Stimulated activated naive CD8-positive, alpha-beta T cell treated with anti-CD3 and anti-CD28 coated beads, Interleukin-15, Interleukin-2, amounts not matched to agents 100 ng/mL and 50 ng/mL, for 24 hours (primary cell): ENCODE results near the gene OR8J3.
"Not testable (repeated sequence)": the region's sequence is repeated elsewhere in the genome, so short reads cannot be mapped to it uniquely, and the experiment has no call there.

Source experiments
- H3K27ac Mint-ChIP-seq: one replicate; pipeline ENCODE4 v1.8.0; 2021; ENCODE audit warnings: mild to moderate bottlenecking, mixed read lengths
- H3K27me3 Mint-ChIP-seq: one replicate; pipeline ENCODE4 v1.8.0; 2021; ENCODE audit warnings: mixed read lengths
- H3K36me3 Mint-ChIP-seq: one replicate; pipeline ENCODE4 v1.8.0; 2021; ENCODE audit warnings: low read depth, mixed read lengths
- H3K4me1 Mint-ChIP-seq: one replicate; pipeline ENCODE4 v1.8.0; 2021; ENCODE audit warnings: low read depth, mixed read lengths
- H3K4me3 Mint-ChIP-seq: one replicate; pipeline ENCODE4 v1.8.0; 2021; ENCODE audit warnings: mild to moderate bottlenecking, mixed read lengths
- H3K9me3 Mint-ChIP-seq: one replicate; pipeline ENCODE4 v1.8.0; 2021; ENCODE audit warnings: mixed read lengths

OR8J3 gene, protein sequence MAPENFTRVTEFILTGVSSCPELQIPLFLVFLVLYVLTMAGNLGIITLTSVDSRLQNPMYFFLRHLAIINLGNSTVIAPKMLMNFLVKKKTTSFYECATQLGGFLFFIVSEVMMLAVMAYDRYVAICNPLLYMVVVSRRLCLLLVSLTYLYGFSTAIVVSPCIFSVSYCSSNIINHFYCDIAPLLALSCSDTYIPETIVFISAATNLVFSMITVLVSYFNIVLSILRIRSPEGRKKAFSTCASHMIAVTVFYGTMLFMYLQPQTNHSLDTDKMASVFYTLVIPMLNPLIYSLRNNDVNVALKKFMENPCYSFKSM

DNA sequence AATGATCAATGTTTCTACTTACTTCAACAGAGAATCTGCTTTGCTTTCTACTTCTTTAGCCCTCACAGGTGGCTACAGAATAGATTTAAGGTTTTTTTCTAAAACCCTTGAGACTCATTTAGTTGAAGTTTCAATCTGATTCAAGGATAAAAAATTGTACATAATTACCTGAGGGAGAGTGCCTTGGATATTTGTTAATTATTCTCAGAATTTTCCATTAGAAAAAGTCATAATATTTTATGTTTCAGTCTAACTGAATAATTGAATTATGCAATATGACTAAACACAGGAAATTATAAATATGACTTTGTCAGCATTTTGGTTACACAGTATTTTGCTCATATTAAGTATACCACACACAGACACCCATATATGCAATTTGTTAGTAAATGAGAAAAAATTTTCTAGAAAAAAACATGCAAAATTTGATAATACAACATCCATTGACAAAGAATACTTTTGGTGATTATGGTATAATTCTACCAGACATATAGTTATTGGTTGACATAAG is at the start of gene OR8J3:
Gene OR8J3, minus strand, starts transcription at position 51 of the 511 bp plus-strand sequence. CDS start 2,483 bp downstream, outside the sequence.
- Mint-ChIP-seq H3K4me3 (no peak within 1 kb of the TSS), H3K27me3 (no peaks in the 10 kb centered on the region), H3K9me3 (peaks cover 21% of the 10 kb centered on the region), H3K4me1 (no peaks in the 10 kb centered on the region), H3K36me3 (no peaks in the 10 kb centered on the region), H3K27ac (no peak within 1 kb of the TSS)

DNA sequence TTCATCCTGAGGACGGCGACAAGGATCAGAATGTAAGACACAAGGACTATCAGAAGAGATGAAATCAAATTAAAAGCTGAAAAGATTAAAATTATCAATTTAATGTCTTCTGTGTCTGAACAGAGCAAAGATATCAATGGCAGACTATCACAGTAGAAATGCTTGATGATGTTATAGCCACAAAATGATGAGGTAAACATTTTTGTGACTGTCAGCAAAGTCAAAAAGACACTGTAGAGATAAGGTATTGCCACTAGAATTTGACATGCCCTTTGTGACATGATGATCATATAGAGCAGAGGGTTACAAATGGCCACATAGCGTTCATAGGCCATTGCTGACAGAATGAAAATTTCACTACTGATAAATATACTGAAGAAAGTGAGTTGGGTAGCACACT is 48.6 kb upstream of the OR8J3 start:
- Mint-ChIP-seq H3K27me3 (no peaks in the 10 kb centered on the region), H3K4me3 (no peak overlapping the region), H3K27ac (no peak overlapping the region), H3K36me3 (no peaks in the 10 kb centered on the region), H3K4me1 (no peaks in the 10 kb centered on the region), H3K9me3 (peaks cover 12% of the 10 kb centered on the region)

DNA sequence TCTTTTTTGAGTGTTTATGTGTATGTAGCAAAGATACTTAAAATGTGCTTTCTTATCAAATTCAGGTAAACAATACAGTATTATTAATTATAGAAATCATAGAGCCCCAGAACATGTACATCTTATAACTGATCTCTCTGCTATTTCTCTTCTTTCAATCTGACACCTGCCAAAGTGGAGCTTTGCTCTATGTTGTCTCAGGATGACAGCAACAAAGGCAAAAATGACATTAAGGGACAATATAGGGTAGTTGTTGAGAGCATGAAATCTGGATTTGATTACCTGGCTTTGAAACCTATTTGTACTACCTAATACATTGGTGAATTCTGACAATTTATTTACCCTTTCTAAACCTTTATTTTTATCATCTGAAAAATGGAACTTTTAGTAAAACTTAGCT is 43.5 kb upstream of the OR8J3 start:
- H3K27ac Mint-ChIP-seq = no peak overlapping the region
- H3K36me3 Mint-ChIP-seq = no peaks in the 10 kb centered on the region
- no peaks in the 10 kb centered on the region for H3K27me3 Mint-ChIP-seq
- H3K9me3 Mint-ChIP-seq = peaks cover 18% of the 10 kb centered on the region
- H3K4me3 Mint-ChIP-seq = no peak overlapping the region
- H3K4me1 Mint-ChIP-seq = no peaks in the 10 kb centered on the region

DNA sequence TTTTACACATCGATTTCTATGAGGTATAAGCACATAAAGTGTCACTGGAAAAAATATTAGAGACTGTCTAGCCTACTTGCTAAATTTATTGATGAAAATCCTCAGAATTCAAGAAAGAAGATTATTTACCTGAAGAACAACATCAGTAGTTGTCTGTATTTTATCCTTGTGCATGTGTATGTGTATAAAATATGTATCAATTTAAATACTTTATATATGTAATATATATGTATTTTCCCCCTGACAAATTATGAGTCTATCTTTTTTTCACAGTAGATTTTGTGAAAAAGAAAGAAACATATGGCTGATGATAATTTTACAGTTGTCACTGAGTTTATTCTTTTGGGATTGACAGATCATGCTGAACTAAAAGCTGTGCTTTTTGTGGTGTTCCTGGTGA is 36.3 kb upstream of the OR8J3 start, which contains the start of gene OR5J2:
Gene OR5J2, plus strand, starts transcription at position 301 of the 400 bp plus-strand sequence. Its CDS starts 0 bp downstream, at position 301.
- H3K4me1 Mint-ChIP-seq = no peaks in the 10 kb centered on the region
- H3K9me3 Mint-ChIP-seq = peaks cover 17% of the 10 kb centered on the region
- no peak within 1 kb of the TSS for H3K27ac Mint-ChIP-seq
- no peaks in the 10 kb centered on the region for H3K36me3 Mint-ChIP-seq
- no peak within 1 kb of the TSS for H3K4me3 Mint-ChIP-seq
- H3K27me3 Mint-ChIP-seq = no peaks in the 10 kb centered on the region

DNA sequence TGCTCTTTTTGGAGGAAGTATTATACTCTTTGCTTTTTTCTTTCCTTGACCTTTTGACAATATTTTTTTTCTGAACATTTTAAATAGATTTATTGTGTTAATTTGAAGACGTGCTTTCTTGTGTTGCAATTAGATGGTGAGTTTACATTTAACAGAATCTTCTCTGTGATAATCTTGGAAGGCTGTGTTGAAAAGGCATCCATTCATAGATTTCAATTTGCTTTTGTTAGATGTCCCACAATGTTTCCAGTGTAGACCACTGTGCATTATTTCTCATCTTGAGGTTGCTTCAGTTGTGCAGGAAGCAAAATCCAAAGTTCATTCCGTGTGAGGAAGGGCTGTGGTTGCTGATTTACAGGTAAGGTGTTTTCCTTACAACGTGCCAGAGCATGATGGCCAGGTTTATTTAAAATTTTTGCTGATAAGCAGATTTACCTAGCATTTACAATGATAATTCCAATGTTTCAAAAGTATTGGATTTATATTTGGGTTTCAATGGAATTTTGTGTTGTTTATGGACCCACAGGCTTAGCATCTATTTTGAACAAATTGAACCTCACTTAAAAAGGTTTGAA is 32.3 kb upstream of the OR8J3 start:
- Mint-ChIP-seq H3K9me3 (peaks cover 10% of the 10 kb centered on the region), H3K4me1 (no peaks in the 10 kb centered on the region), H3K36me3 (no peaks in the 10 kb centered on the region), H3K27ac (no peak overlapping the region), H3K27me3 (no peaks in the 10 kb centered on the region), H3K4me3 (no peak overlapping the region)

DNA sequence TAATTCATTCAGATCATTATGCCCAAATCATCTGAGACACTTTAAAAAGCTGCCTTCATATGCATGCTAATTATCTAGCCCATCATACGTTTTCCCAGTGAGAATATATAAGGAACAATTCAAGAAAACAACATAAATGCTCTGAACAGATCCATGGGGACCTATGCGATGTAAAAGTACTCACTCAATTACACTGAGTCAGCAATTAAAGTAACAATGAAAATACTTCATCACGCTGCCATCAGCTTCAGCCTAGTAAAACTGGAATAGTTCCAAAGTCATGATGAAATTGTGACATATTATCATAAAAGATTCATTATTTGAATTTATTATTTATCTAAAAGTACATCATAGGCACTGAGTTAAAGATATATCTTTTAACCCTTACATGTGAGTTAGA is 23.8 kb upstream of the OR8J3 start:
- Mint-ChIP-seq H3K9me3 (peaks cover 8% of the 10 kb centered on the region), H3K4me1 (no peaks in the 10 kb centered on the region), H3K36me3 (no peaks in the 10 kb centered on the region), H3K4me3 (no peak overlapping the region), H3K27ac (no peak overlapping the region), H3K27me3 (no peaks in the 10 kb centered on the region)

DNA sequence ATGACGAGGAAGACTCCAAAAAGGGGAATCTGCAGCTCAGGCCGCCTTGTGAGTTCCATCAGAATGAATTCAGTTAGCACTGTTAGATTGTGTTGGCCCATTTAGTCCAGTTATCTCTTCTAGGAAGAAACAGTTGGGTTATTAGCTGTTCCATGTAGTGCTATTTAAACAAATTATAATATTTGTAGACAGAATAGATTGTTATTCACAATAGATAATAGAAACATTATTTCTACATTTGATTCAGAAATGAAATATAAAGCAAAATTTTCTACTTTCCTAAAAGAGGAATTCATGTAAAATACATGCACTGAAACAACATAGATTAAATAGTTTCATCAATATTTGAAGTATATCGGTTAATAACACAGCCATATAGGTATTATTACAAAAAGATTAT is 20.2 kb upstream of the OR8J3 start, which contains the start of gene OR8K5:
Gene OR8K5, minus strand, starts transcription at position 101 of the 400 bp plus-strand sequence. Its CDS starts 0 bp downstream, at position 101.
- H3K4me1 Mint-ChIP-seq = no peaks in the 10 kb centered on the region
- no peak within 1 kb of the TSS for H3K27ac Mint-ChIP-seq
- H3K4me3 Mint-ChIP-seq = no peak within 1 kb of the TSS
- H3K9me3 Mint-ChIP-seq = peaks cover 20% of the 10 kb centered on the region
- no peaks in the 10 kb centered on the region for H3K36me3 Mint-ChIP-seq
- no peaks in the 10 kb centered on the region for H3K27me3 Mint-ChIP-seq

DNA sequence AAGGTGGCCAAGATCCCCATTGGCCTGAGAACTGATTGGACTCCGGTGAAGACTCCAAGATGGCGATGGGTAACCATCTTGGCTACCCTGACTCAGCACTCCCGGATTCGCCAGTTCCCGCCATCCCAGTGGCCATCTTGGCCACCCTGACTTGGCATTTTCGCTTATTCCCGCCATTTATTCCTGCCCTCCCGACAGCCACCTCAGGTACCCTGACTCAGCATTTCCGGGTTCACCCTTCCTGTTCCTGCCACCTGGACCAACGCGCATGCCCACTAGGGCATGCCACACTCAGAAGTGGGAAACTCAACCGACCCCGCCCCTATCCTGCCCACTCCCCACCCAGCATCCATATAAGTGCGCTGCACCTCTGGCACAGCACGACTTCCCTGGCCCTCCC is 12.3 kb upstream of the OR8J3 start:
- Mint-ChIP-seq H3K27ac (no peak overlapping the region), H3K36me3 (no peaks in the 10 kb centered on the region), H3K27me3 (no peaks in the 10 kb centered on the region), H3K4me3 (no peak overlapping the region), H3K4me1 (no peaks in the 10 kb centered on the region), H3K9me3 (peaks cover 31% of the 10 kb centered on the region)

DNA sequence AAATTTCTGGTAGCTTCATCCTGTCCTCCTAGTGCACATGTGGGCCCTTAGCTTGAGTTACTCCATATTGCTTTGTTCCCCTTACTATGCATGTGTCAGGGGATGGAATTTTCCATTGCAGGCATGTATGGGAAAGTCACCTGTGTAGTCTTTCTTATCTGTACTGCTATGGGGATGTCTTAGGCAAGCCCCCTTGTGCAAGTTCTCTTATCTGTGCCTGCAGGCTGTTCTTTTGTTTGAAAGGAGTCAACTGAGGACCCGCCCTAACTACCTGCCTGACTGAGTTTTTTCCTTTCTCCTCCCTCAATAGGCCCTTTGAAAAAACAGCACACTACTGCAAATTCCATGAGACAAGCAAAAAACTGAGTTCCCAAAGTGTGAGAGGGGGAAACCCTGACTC is 11.4 kb upstream of the OR8J3 start:
- H3K4me1 Mint-ChIP-seq = no peaks in the 10 kb centered on the region
- H3K27ac Mint-ChIP-seq = no peak overlapping the region
- no peaks in the 10 kb centered on the region for H3K27me3 Mint-ChIP-seq
- H3K9me3 Mint-ChIP-seq = peaks cover 26% of the 10 kb centered on the region
- no peaks in the 10 kb centered on the region for H3K36me3 Mint-ChIP-seq
- H3K4me3 Mint-ChIP-seq = no peak overlapping the region

DNA sequence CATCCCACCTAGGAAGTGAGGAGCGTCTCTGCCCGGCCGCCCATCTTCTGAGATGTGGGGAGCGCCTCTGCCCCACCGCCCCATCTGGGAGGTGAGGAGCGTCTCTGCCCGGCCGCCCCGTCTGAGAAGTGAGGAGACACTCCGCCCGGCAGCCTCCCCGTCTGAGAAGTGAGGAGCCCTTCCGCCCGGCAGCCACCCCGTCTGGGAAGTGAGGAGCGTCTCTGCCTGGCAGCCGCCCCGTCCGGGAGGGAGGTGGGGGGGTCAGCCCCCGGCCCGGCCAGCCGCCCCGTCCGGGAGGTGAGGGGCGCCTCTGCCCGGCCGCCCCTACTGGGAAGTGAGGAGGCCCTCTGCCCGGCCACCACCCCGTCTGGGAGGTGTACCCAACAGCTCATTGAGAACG is 3.7 kb upstream of the OR8J3 start:
- not testable (repeated sequence) for H3K36me3 Mint-ChIP-seq, H3K4me1 Mint-ChIP-seq, H3K27ac Mint-ChIP-seq, H3K27me3 Mint-ChIP-seq, H3K4me3 Mint-ChIP-seq
- peaks cover 18% of the 10 kb centered on the region for H3K9me3 Mint-ChIP-seq

DNA sequence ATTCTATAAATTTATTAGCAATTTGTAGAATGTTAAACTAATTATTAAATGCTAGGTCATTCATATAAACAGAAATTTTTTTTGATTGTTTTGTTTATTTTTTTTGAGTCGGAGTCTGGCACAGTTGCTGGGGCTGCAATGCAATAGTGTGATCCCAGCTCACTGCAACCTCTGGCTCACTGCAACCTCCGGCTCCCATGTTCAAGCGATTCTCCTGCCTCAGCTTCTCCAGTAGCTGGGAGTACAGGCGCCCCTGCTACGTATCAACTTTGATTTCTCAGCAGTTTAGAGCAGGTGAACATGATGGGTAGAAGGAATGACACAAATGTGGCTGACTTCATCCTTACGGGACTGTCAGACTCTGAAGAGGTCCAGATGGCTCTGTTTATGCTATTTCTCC is 17.9 kb downstream of the OR8J3 start, which contains the start of gene OR8H3:
Gene OR8H3, plus strand, starts transcription at position 301 of the 400 bp plus-strand sequence. Its CDS starts 0 bp downstream, at position 301.
- Mint-ChIP-seq H3K36me3 (no peaks in the 10 kb centered on the region), H3K4me1 (no peaks in the 10 kb centered on the region), H3K9me3 (peaks cover 11% of the 10 kb centered on the region), H3K4me3 (no peak within 1 kb of the TSS), H3K27ac (no peak within 1 kb of the TSS), H3K27me3 (no peaks in the 10 kb centered on the region)

DNA sequence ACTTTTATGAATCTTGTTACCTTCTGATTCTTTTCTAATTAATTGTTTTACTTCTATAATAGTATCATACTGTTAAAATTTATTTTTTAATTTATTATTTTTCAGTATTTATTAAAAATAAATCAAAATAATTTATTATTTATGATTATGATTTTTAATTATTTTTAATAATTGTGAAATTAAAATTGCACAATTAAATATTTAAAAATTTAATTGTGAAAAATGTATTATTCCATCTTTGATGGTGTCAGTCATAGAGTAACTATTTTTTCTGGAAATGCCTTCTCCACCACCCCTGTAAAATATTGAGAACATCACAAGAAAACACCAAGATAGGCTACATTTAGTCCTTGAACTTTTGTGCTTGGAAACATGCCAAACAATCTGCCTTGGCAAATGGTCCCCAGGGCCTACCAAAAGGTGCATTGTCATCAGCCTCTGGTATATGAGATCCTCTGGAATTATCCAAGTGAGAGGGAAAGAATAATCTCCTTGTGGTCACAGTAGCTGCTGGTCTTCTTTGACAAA is 36.7 kb downstream of the OR8J3 start, which contains the start of gene OR8H2:
Gene OR8H2, plus strand, starts transcription at position 478 of the 528 bp plus-strand sequence. CDS start 1,356 bp downstream, outside the sequence.
- Mint-ChIP-seq H3K36me3 (no peaks in the 10 kb centered on the region), H3K9me3 (peaks cover 14% of the 10 kb centered on the region), H3K27me3 (no peaks in the 10 kb centered on the region), H3K4me3 (no peak within 1 kb of the TSS), H3K27ac (no peak within 1 kb of the TSS), H3K4me1 (no peaks in the 10 kb centered on the region)

DNA sequence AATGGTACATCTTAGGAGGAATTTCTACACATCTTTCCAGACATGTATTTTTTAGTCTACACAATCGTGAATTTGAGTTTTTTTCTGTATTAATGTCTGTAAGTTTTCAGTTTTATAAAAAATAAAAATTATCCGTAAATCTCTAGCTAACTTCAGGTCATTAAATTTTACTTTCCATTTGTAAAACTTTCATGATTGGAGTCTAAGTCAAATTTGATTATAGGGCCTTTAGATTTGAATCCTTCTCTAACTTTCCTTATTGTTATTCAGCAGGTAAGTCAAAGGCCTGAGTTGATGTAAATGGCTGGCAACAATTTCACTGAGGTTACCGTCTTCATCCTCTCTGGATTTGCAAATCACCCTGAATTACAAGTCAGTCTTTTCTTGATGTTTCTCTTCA is 47.0 kb downstream of the OR8J3 start, which contains the start of gene OR8I2:
Gene OR8I2, plus strand, starts transcription at position 301 of the 400 bp plus-strand sequence. Its CDS starts 0 bp downstream, at position 301.
- H3K9me3 Mint-ChIP-seq = peaks cover 10% of the 10 kb centered on the region
- no peaks in the 10 kb centered on the region for H3K4me1 Mint-ChIP-seq
- H3K27me3 Mint-ChIP-seq = no peaks in the 10 kb centered on the region
- H3K4me3 Mint-ChIP-seq = no peak within 1 kb of the TSS
- H3K36me3 Mint-ChIP-seq = no peaks in the 10 kb centered on the region
- H3K27ac Mint-ChIP-seq = no peak within 1 kb of the TSS

DNA sequence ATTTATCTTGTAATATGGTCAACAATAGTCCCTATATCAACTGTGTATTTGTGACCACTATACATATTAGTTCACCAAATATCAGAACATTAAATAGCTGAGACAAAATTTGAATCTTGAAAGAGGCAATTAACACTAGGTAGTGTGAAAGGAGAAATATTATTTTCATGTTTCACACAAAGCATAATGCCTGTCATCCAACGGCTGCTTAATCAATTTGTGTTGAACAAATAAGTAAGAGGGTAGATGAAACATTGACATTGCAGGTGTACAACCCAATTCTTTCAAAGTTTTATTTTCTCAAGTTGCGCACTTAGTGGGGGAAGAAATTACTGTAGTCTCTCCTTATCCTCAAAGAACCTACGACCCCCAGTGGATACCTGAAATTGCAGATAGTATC is 50.3 kb downstream of the OR8J3 start:
- Mint-ChIP-seq H3K36me3 (no peaks in the 10 kb centered on the region), H3K4me1 (no peaks in the 10 kb centered on the region)

More for the DNA sequence above, 50.3 kb downstream of the OR8J3 start:
- H3K9me3 Mint-ChIP-seq = peaks cover 16% of the 10 kb centered on the region
- no peak overlapping the region for H3K27ac Mint-ChIP-seq
- no peak overlapping the region for H3K4me3 Mint-ChIP-seq
- no peaks in the 10 kb centered on the region for H3K27me3 Mint-ChIP-seq
